AG04450 (cell line): ENCODE results near the gene MKS1. TPM values are rescaled to one million over a fixed set of nuclear protein-coding genes. Genes with fewer than 3 reads are reported as not detected.

ENCODE experiments used
- CTCF ChIA-PET: fragments of 300-600, 350-600 bp; formaldehyde crosslinking; extraction: SDS; loops from one replicate; lab custom pipeline; 2022; ENCODE audit warnings: antibody characterized with exemption, inconsistent platforms; lab: Charles Lee
- POLR2A ChIA-PET: fragments of 350-600 bp; formaldehyde crosslinking; extraction: SDS; loops from one replicate; lab custom pipeline; 2021; ENCODE audit warnings: antibody characterized with exemption, inconsistent platforms; lab: Yijun Ruan, JAX
- DNase-seq: peaks from one replicate; pipeline ENCODE4 v3.0.0-alpha.2; 2011; ENCODE audit warnings: low read depth, low spot score
- H3K27ac ChIP-seq: one replicate; pipeline ENCODE4 v1.5.1; 2012; ENCODE audit warnings: low read depth, low read length, control low read depth
- H3K27me3 ChIP-seq: one replicate; pipeline ENCODE4 v1.6.0; 2012; ENCODE audit warnings: low read length; ENCODE audit not compliant: control insufficient read depth, insufficient read depth
- H3K4me3 ChIP-seq: 2 replicates; pipeline ENCODE4 v1.5.1; 2011; ENCODE audit warnings: mild to moderate bottlenecking, low read depth, low read length, control low read depth
- H3K9me3 ChIP-seq: 2 replicates; pipeline ENCODE4 v1.5.1; 2012; ENCODE audit warnings: low read length; ENCODE audit not compliant: control insufficient read depth, insufficient read depth
- polyA plus RNA-seq: library from polyadenylated mRNA; depleted of rRNA; stranded (reverse); fragments of >200 nt; gene quantifications from 2 replicates; pipeline ENCODE4 v1.2.3, GENCODE V29; 2011
- TF ChIP-seq, protein P1 (sequence below): IDR thresholded peaks from 2 replicates; pipeline ENCODE4 v1.5.1; 2011; ENCODE audit warnings: low read depth, low read length, control low read depth, inconsistent platforms

MKS1 gene
- polyA plus RNA-seq, 1 experiment = 14.4 TPM

DNA sequence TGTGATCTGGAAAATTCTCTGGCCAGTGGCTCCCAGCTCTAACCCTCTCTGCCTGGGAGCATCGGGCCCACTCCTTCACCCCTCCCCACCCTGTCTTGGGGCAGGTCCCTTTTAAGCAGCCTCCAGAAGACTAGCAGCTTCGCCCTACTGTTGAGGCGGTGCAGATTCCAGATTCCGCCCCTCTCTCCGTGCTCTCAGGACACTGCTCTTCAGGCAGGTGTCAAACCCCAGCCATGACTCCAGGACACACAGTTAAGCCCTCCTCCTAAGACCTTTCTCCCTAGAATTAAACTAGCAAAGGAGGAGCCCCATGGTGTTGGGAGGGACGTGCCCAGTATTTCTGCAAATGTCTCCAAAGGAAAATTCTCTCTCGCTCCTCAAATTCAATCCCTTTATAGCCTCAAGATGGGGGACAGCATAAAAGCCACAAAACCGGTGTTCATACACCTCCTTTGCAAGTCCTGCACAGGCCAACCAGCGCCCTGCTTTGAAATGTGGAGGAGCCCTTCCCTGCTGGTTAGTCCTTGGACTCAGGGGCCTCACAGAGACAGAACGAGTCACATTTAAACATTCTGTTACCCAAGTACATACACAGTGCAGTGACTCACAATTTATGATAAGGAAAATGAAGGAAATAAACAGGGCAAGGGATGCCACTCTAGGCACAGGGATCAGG lies 26.5 kb upstream of the MKS1 start:
- Histone ChIP-seq H3K27me3 (peaks cover 49% of the 10 kb centered on the region), H3K27ac (no peak overlapping the region), H3K9me3 (peaks cover 2% of the 10 kb centered on the region; the same call in 1 of the 2 replicates), H3K4me3 (no peak overlapping the region)
- ChIA-PET POLR2A (no interaction called here), CTCF (no interaction called here)
- TF ChIP-seq, protein P1, sequence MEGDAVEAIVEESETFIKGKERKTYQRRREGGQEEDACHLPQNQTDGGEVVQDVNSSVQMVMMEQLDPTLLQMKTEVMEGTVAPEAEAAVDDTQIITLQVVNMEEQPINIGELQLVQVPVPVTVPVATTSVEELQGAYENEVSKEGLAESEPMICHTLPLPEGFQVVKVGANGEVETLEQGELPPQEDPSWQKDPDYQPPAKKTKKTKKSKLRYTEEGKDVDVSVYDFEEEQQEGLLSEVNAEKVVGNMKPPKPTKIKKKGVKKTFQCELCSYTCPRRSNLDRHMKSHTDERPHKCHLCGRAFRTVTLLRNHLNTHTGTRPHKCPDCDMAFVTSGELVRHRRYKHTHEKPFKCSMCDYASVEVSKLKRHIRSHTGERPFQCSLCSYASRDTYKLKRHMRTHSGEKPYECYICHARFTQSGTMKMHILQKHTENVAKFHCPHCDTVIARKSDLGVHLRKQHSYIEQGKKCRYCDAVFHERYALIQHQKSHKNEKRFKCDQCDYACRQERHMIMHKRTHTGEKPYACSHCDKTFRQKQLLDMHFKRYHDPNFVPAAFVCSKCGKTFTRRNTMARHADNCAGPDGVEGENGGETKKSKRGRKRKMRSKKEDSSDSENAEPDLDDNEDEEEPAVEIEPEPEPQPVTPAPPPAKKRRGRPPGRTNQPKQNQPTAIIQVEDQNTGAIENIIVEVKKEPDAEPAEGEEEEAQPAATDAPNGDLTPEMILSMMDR = no peak
- DNase-seq = no peak

DNA sequence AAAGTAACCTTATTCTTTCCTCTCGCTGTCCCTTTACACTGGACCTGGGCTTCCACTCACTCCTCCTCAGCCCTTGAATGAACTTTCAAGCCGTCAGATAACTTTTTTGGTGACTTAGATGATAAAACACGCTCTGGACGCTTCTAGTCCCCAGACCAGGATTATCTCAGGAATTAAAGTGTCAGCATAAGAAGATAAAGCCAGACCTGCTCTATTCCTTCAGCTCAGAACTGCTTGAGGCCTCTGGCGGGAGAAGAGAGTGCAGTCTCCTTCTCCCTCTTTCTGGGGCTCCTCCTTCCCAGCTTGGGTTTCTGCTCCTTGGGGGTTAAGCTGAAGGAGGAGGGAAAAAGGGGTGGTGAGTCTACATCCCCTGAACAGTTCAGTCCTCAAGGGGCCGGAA lies 25.9 kb upstream of the MKS1 start:
- Histone ChIP-seq H3K27me3 (peaks cover 46% of the 10 kb centered on the region), H3K9me3 (peaks cover 2% of the 10 kb centered on the region; the same call in 1 of the 2 replicates), H3K27ac (no peak overlapping the region), H3K4me3 (no peak overlapping the region)
- ChIA-PET CTCF (no interaction called here), POLR2A (no interaction called here)
- no peak for DNase-seq
- TF ChIP-seq, protein P1 = no peak

DNA sequence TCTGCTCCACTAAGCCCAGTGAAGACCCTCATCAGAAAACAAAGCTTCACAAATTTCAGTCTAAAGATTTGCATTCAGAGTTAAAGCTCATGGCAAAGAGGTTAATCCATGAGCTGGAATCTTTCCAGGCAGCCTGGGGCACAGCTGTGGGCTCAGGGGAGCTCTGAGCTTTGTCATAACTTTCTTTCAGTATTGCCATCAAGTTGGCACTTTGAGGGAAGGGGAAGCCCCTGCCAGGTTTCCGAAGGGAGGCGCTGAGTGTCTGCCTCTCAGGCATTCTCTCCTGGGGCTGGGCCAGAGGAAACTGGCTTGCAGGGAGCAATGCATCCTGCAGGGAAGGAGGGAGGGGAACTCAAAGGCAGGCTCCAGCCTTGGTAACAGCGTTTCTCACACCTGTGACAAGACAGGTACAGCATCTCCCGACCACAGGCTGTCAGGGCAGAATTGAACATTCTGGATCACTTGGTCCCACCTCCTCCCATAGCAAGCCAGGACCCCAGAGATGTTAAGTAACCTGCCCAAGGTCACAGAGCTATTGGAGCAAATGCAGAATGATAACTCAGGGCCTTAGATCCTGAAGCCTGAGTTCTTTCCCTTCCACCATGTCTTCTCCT lies 23.2 kb upstream of the MKS1 start:
- POLR2A ChIA-PET = no interaction called here
- H3K27ac ChIP-seq = no peak overlapping the region
- TF ChIP-seq, protein P1 = no peak
- H3K4me3 ChIP-seq = no peak overlapping the region
- no peaks in the 10 kb centered on the region for H3K9me3 ChIP-seq
- DNase-seq = no peak
- peaks cover 43% of the 10 kb centered on the region for H3K27me3 ChIP-seq
- CTCF ChIA-PET = interaction anchor here (0.6 kb wide), 1 partner anchor 15 kb away, joined by 3 read pairs; no protein-coding TSS in a partner anchor

DNA sequence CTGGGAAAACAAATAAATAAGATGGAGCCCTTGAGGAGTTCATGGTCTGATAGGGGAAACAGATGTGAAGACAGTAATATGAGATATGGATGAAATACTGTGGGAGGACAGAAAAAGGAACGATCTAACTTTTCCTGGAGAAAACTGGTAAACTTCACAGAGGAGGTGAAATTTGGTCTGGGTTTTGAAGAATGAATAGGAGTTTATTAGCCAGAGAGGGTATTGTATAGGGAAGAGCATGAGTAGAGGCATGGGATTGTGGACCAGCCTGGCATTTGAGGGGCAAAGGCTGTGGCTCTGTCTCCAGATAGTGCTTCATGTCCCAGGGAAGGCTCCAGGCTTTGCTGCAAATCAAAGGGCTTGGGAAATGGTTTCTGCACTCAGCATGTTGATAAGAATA lies 20.9 kb upstream of the MKS1 start:
- Histone ChIP-seq H3K4me3 (no peak overlapping the region), H3K9me3 (no peaks in the 10 kb centered on the region), H3K27ac (no peak overlapping the region), H3K27me3 (peaks cover 44% of the 10 kb centered on the region)
- ChIA-PET CTCF (no interaction called here), POLR2A (no interaction called here)
- no peak for DNase-seq
- TF ChIP-seq, protein P1 = no peak

DNA sequence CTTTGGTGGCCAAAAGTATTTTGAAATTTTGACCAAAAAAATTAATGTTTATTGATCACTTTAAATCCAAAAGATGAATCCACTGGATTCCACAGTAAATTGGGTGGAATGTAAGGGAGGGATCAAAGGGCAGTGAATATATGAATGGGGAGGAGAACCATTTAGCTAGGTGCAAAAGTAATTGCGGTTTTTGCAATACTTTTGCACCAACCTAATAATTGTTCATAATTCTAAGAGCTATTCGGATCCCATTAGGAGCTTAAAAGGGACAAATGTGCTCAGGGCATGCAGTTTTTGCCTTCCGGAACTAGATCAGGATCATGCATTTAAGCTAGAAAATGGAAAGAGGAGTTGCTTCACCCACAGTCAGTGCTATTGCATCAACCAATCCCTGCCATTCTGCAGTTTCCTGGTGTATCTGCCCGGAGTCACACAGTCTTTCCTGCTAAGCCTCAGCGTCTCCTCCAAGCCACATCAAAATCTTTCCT lies 19.1 kb upstream of the MKS1 start, which contains the start of gene LPO:
TSS of gene LPO (plus strand) at position 438 of the 488 bp plus-strand sequence. CDS start 4,396 bp downstream, outside the sequence.
- Histone ChIP-seq H3K27ac (no peak within 1 kb of the TSS), H3K27me3 (peaks cover 40% of the 10 kb centered on the region), H3K4me3 (no peak within 1 kb of the TSS), H3K9me3 (no peaks in the 10 kb centered on the region)
- DNase-seq = no peak
- ChIA-PET CTCF (interaction anchor here (0.8 to 4.4 kb wide), 3 partner anchors 9 to 19 kb away, joined by 4 to 28 read pairs (median 7); partner anchors contain the start of gene MKS1), POLR2A (no interaction called here)
- TF ChIP-seq, protein P1 = no peak
